ENCODE data around the gene PKM.

PKM gene

DNA sequence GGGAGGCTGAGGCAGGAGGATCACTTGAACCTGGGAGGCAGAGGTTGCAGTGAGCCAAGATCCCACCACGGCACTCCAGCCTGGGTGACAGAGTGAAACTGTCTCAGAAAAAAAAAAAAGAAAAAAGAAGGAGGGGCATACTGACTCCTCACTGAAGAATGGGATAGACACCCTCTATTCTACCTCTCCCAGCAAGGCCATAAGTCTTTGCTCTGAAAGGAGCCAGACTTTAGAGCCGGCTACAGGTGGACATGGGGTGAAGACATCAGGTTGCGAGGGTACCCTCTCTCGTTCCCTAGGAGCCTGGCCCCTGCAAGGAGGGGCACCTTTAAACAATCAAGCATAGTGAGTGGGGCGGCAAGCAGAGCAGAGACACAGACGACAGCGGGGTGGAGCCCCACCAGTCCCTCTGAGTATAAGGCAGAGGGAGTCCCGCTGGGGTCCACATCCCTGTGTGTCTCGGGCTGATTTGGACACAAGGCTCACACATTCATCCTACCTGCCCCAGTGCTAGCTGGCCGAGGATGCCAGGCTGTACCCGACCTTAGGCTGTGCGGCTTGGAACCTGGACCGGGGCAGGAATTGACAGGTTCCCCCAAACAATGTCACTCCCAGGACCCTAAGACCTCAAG lies 34.5 kb downstream of the PKM start:
- no peak overlapping the region for H3K4me3 ChIP-seq (ENCODE audit: insufficient read depth, low read depth, low read length, poor library complexity, severe bottlenecking)
- no peak for DNase-seq
- H3K36me3 ChIP-seq (ENCODE audit: control insufficient read depth, insufficient read depth, low read length) = peaks cover 32% of the 10 kb centered on the region
- H3K27ac ChIP-seq (ENCODE audit: insufficient read depth, low read length, poor library complexity, severe bottlenecking) = no peak overlapping the region
- peaks cover 10% of the 10 kb centered on the region for H3K27me3 ChIP-seq (replicated peaks; ENCODE audit: control insufficient read depth, insufficient read depth, low read length, poor library complexity, severe bottlenecking)
- H3K4me1 ChIP-seq (ENCODE audit: control insufficient read depth, insufficient read depth, low read length, poor library complexity, severe bottlenecking) = peaks cover 4% of the 10 kb centered on the region
- no peaks in the 10 kb centered on the region for H3K9me3 ChIP-seq (ENCODE audit: control insufficient read depth, low read length)

DNA sequence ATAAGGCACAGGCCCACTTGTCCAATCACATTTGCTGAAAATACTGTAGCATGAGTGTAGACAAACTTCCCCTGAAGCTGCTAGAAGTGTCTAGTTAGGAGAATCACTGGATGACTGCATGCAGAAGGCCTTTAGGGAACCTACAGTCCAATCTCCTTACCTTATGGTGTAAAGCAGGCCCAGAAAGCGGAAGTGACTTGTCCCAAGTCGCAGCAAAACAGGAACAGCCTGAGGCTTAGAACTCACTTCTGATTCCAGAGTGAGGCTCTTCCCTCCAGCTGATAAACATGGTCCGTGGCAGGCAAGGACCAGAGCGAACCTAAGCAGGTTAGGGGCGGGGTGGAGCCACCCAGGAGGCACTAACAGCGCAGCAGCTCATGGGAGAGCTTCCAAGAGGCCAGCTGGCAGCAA lies 35.9 kb downstream of the PKM start:
- Histone ChIP-seq H3K27me3 (replicated peaks; ENCODE audit: control insufficient read depth, insufficient read depth, low read length, poor library complexity, severe bottlenecking) (peaks cover 10% of the 10 kb centered on the region), H3K4me1 (ENCODE audit: control insufficient read depth, insufficient read depth, low read length, poor library complexity, severe bottlenecking) (peaks cover 4% of the 10 kb centered on the region), H3K27ac (ENCODE audit: insufficient read depth, low read length, poor library complexity, severe bottlenecking) (no peak overlapping the region), H3K4me3 (ENCODE audit: insufficient read depth, low read depth, low read length, poor library complexity, severe bottlenecking) (no peak overlapping the region), H3K9me3 (ENCODE audit: control insufficient read depth, low read length) (no peaks in the 10 kb centered on the region), H3K36me3 (ENCODE audit: control insufficient read depth, insufficient read depth, low read length) (peaks cover 19% of the 10 kb centered on the region)
- no peak for DNase-seq

DNA sequence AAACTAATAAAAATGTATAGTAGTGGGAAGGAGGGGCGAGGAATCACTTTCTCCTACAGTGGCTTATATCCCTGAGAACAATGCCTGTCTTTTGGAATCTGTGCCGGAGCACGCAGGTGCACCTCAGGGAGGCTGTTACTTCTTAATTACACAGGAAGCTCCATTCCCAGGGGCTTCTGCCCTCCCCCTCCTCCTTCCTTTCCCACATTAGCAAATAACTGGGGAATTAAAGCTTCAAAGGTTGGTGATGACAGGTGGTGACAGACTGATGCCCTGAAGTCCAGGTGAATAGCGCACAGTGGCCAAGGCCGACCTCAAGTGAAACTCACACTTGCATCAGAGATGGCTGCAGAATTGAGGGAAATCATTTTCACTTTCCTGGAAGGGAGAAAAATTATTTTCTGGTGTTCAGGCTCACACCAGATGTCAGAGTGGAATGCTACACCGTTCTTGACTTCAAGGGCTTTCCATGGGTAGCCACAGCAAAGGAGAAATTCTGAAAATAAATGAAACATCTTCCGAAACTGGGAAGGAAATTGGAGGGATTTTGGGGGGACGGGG lies 37.1 kb downstream of the PKM start:
- Histone ChIP-seq H3K9me3 (ENCODE audit: control insufficient read depth, low read length) (no peaks in the 10 kb centered on the region), H3K36me3 (ENCODE audit: control insufficient read depth, insufficient read depth, low read length) (peaks cover 7% of the 10 kb centered on the region), H3K4me1 (ENCODE audit: control insufficient read depth, insufficient read depth, low read length, poor library complexity, severe bottlenecking) (peaks cover 4% of the 10 kb centered on the region), H3K27ac (ENCODE audit: insufficient read depth, low read length, poor library complexity, severe bottlenecking) (no peak overlapping the region), H3K27me3 (replicated peaks; ENCODE audit: control insufficient read depth, insufficient read depth, low read length, poor library complexity, severe bottlenecking) (peaks cover 10% of the 10 kb centered on the region), H3K4me3 (ENCODE audit: insufficient read depth, low read depth, low read length, poor library complexity, severe bottlenecking) (no peak overlapping the region)
- DNase-seq = no peak

- Histone ChIP-seq H3K4me3 (ENCODE audit: insufficient read depth, low read depth, low read length, poor library complexity, severe bottlenecking) (no peak overlapping the region), H3K36me3 (ENCODE audit: control insufficient read depth, insufficient read depth, low read length) (no peaks in the 10 kb centered on the region), H3K4me1 (ENCODE audit: control insufficient read depth, insufficient read depth, low read length, poor library complexity, severe bottlenecking) (peaks cover 4% of the 10 kb centered on the region), H3K9me3 (ENCODE audit: control insufficient read depth, low read length) (no peaks in the 10 kb centered on the region), H3K27me3 (replicated peaks; ENCODE audit: control insufficient read depth, insufficient read depth, low read length, poor library complexity, severe bottlenecking) (peaks cover 10% of the 10 kb centered on the region), H3K27ac (ENCODE audit: insufficient read depth, low read length, poor library complexity, severe bottlenecking) (no peak overlapping the region)
- no peak for DNase-seq
These were observed 38.6 kb downstream of the PKM start for GRCh38 chr15:72192416-72192815.

- Histone ChIP-seq H3K27ac (ENCODE audit: insufficient read depth, low read length, poor library complexity, severe bottlenecking) (no peak overlapping the region), H3K9me3 (ENCODE audit: control insufficient read depth, low read length) (no peaks in the 10 kb centered on the region), H3K27me3 (replicated peaks; ENCODE audit: control insufficient read depth, insufficient read depth, low read length, poor library complexity, severe bottlenecking) (no peaks in the 10 kb centered on the region), H3K4me3 (ENCODE audit: insufficient read depth, low read depth, low read length, poor library complexity, severe bottlenecking) (no peak overlapping the region), H3K36me3 (ENCODE audit: control insufficient read depth, insufficient read depth, low read length) (no peaks in the 10 kb centered on the region), H3K4me1 (ENCODE audit: control insufficient read depth, insufficient read depth, low read length, poor library complexity, severe bottlenecking) (no peaks in the 10 kb centered on the region)
- no peak for DNase-seq
These were observed 41.6 kb downstream of the PKM start for GRCh38 chr15:72189250-72189902.

- no peak for DNase-seq
These were observed 46.7 kb downstream of the PKM start for GRCh38 chr15:72184165-72184811.

GRCh38 chr15:72183781-72184164 lies 47.2 kb downstream of the PKM start:
- Histone ChIP-seq H3K4me3 (ENCODE audit: insufficient read depth, low read depth, low read length, poor library complexity, severe bottlenecking) (no peak overlapping the region), H3K4me1 (ENCODE audit: control insufficient read depth, insufficient read depth, low read length, poor library complexity, severe bottlenecking) (no peaks in the 10 kb centered on the region), H3K9me3 (ENCODE audit: control insufficient read depth, low read length) (no peaks in the 10 kb centered on the region), H3K27me3 (replicated peaks; ENCODE audit: control insufficient read depth, insufficient read depth, low read length, poor library complexity, severe bottlenecking) (no peaks in the 10 kb centered on the region), H3K27ac (ENCODE audit: insufficient read depth, low read length, poor library complexity, severe bottlenecking) (no peak overlapping the region), H3K36me3 (ENCODE audit: control insufficient read depth, insufficient read depth, low read length) (no peaks in the 10 kb centered on the region)
- no peak for DNase-seq

More at GRCh38 chr15:72184165-72184811, 46.7 kb downstream of the PKM start:
- H3K27me3 ChIP-seq (replicated peaks; ENCODE audit: control insufficient read depth, insufficient read depth, low read length, poor library complexity, severe bottlenecking) = no peaks in the 10 kb centered on the region
- H3K9me3 ChIP-seq (ENCODE audit: control insufficient read depth, low read length) = no peaks in the 10 kb centered on the region
- no peak overlapping the region for H3K27ac ChIP-seq (ENCODE audit: insufficient read depth, low read length, poor library complexity, severe bottlenecking)
- H3K36me3 ChIP-seq (ENCODE audit: control insufficient read depth, insufficient read depth, low read length) = no peaks in the 10 kb centered on the region
- H3K4me1 ChIP-seq (ENCODE audit: control insufficient read depth, insufficient read depth, low read length, poor library complexity, severe bottlenecking) = no peaks in the 10 kb centered on the region
- H3K4me3 ChIP-seq (ENCODE audit: insufficient read depth, low read depth, low read length, poor library complexity, severe bottlenecking) = no peak overlapping the region

- Histone ChIP-seq H3K27me3 (replicated peaks; ENCODE audit: control insufficient read depth, insufficient read depth, low read length, poor library complexity, severe bottlenecking) (no peaks in the 10 kb centered on the region), H3K4me3 (ENCODE audit: insufficient read depth, low read depth, low read length, poor library complexity, severe bottlenecking) (no peak overlapping the region), H3K4me1 (ENCODE audit: control insufficient read depth, insufficient read depth, low read length, poor library complexity, severe bottlenecking) (no peaks in the 10 kb centered on the region)
These were observed 48.3 kb downstream of the PKM start for GRCh38 chr15:72182673-72183072.

GRCh38 chr15:72182244-72182643 lies 48.7 kb downstream of the PKM start:
- Histone ChIP-seq H3K9me3 (ENCODE audit: control insufficient read depth, low read length) (no peaks in the 10 kb centered on the region), H3K4me1 (ENCODE audit: control insufficient read depth, insufficient read depth, low read length, poor library complexity, severe bottlenecking) (no peaks in the 10 kb centered on the region), H3K36me3 (ENCODE audit: control insufficient read depth, insufficient read depth, low read length) (no peaks in the 10 kb centered on the region), H3K27ac (ENCODE audit: insufficient read depth, low read length, poor library complexity, severe bottlenecking) (no peak overlapping the region), H3K27me3 (replicated peaks; ENCODE audit: control insufficient read depth, insufficient read depth, low read length, poor library complexity, severe bottlenecking) (no peaks in the 10 kb centered on the region), H3K4me3 (ENCODE audit: insufficient read depth, low read depth, low read length, poor library complexity, severe bottlenecking) (no peak overlapping the region)
- no peak for DNase-seq

More at GRCh38 chr15:72182673-72183072, 48.3 kb downstream of the PKM start:
- DNase-seq = no peak
- Histone ChIP-seq H3K36me3 (ENCODE audit: control insufficient read depth, insufficient read depth, low read length) (no peaks in the 10 kb centered on the region), H3K9me3 (ENCODE audit: control insufficient read depth, low read length) (no peaks in the 10 kb centered on the region), H3K27ac (ENCODE audit: insufficient read depth, low read length, poor library complexity, severe bottlenecking) (no peak overlapping the region)

- H3K36me3 ChIP-seq (ENCODE audit: control insufficient read depth, insufficient read depth, low read length) = no peaks in the 10 kb centered on the region
- no peak overlapping the region for H3K27ac ChIP-seq (ENCODE audit: insufficient read depth, low read length, poor library complexity, severe bottlenecking)
- H3K4me3 ChIP-seq (ENCODE audit: insufficient read depth, low read depth, low read length, poor library complexity, severe bottlenecking) = no peak overlapping the region
- no peak for DNase-seq
- no peaks in the 10 kb centered on the region for H3K27me3 ChIP-seq (replicated peaks; ENCODE audit: control insufficient read depth, insufficient read depth, low read length, poor library complexity, severe bottlenecking)
- H3K9me3 ChIP-seq (ENCODE audit: control insufficient read depth, low read length) = no peaks in the 10 kb centered on the region
- no peaks in the 10 kb centered on the region for H3K4me1 ChIP-seq (ENCODE audit: control insufficient read depth, insufficient read depth, low read length, poor library complexity, severe bottlenecking)
These were observed 50.1 kb downstream of the PKM start for GRCh38 chr15:72180761-72181324.
